Measurements from ENCODE around the gene PCDH8. TPM values are rescaled to one million over a fixed set of nuclear protein-coding genes. Genes with fewer than 3 reads are reported as not detected.
A peak's percentile ranks its signal among the peaks of the same experiment; 100 is the strongest.

The PCDH8 gene
- total RNA-seq: under 0.01 TPM in 1 of 2 replicates, not detected in the other

GRCh38 chr13:52848455-52849195 is at the start of gene PCDH8:
TSS of gene PCDH8 (minus strand) at chr13:52848640. CDS start at chr13:52848436, 204 bp downstream.
- DNase-seq: peak; percentile 27

GRCh38 chr13:52896827-52897659 is 48.6 kb upstream of the PCDH8 start:
- DNase-seq: peak; percentile 3

GRCh38 chr13:52894413-52894812 is 46.0 kb upstream of the PCDH8 start:
- DNase-seq: no peak

- no peak for DNase-seq
These were observed 44.5 kb upstream of the PCDH8 start for GRCh38 chr13:52892925-52893324.

GRCh38 chr13:52891706-52892105 is 43.3 kb upstream of the PCDH8 start:
- DNase-seq: no peak

- DNase-seq: no peak
These were observed 38.7 kb upstream of the PCDH8 start for GRCh38 chr13:52887165-52887564.

GRCh38 chr13:52885141-52885540 is 36.7 kb upstream of the PCDH8 start:
- DNase-seq: no peak

- no peak for DNase-seq
These were observed 36.1 kb upstream of the PCDH8 start for GRCh38 chr13:52884429-52885010.

GRCh38 chr13:52882785-52883184 is 34.3 kb upstream of the PCDH8 start:
- DNase-seq: no peak

- DNase-seq: no peak
These were observed 31.7 kb upstream of the PCDH8 start for GRCh38 chr13:52879950-52880741.

GRCh38 chr13:52878831-52879230 is 30.4 kb upstream of the PCDH8 start:
- no peak for DNase-seq

GRCh38 chr13:52870143-52870542 is 21.7 kb upstream of the PCDH8 start:
- DNase-seq: no peak

GRCh38 chr13:52869621-52870020 is 21.2 kb upstream of the PCDH8 start:
- no peak for DNase-seq

- DNase-seq: no peak
These were observed 20.6 kb upstream of the PCDH8 start for GRCh38 chr13:52869050-52869449.

GRCh38 chr13:52868190-52868589 is 19.8 kb upstream of the PCDH8 start:
- DNase-seq: no peak

- DNase-seq: no peak
These were observed 16.5 kb upstream of the PCDH8 start for GRCh38 chr13:52864941-52865340.

- peak; percentile 36 for DNase-seq
These were observed 14.1 kb upstream of the PCDH8 start for GRCh38 chr13:52862358-52863206.

GRCh38 chr13:52852444-52852843 is 4.0 kb upstream of the PCDH8 start:
- no peak for DNase-seq

- peak; percentile 21 for DNase-seq
These were observed 2.9 kb upstream of the PCDH8 start for GRCh38 chr13:52851137-52851962.

GRCh38 chr13:52850396-52851136 is 2.1 kb upstream of the PCDH8 start:
- peak; percentile 61 for DNase-seq
